Lung (tissue), 12 donors: ENCODE results near the gene TPM4. TPM values are rescaled to one million over a fixed set of nuclear protein-coding genes. Genes with fewer than 3 reads are reported as not detected.

Experiments used
- ATAC-seq: fragments of 200-7000 bp; cut with Tn5 transposase; one replicate; pipeline ENCODE4 v1.9.1; 2020; ENCODE audit warnings: moderate number of reproducible peaks; ENCODE audit not compliant: insufficient read depth, low FRiP score
- DNase-seq, 3 donors: peaks; one replicate each; pipeline ENCODE4 v3.0.0-alpha.2; 2013 to 2017
- H3K27ac ChIP-seq, 2 donors: one replicate each; pipeline ENCODE4 v1.5.1; 2013; ENCODE audit warnings: mild to moderate bottlenecking in 2 of 2, moderate library complexity in 2 of 2, control low read depth in 1 of 2, inconsistent platforms in 1 of 2, low read depth in 1 of 2, low read length in 1 of 2
- H3K27me3 ChIP-seq, 3 donors: one replicate each; pipeline ENCODE4 v1.5.1; 2013; ENCODE audit warnings: low read length in 2 of 3; ENCODE audit not compliant: control insufficient read depth in 3 of 3, insufficient read depth in 3 of 3
- H3K36me3 ChIP-seq, 4 donors: one replicate each; pipeline ENCODE4 v1.5.1; 2013; ENCODE audit warnings: low read length in 4 of 4, mild to moderate bottlenecking in 1 of 4, moderate library complexity in 1 of 4; ENCODE audit not compliant: control insufficient read depth in 4 of 4, insufficient read depth in 4 of 4
- H3K4me1 ChIP-seq, 5 donors: one replicate each; pipeline ENCODE4 v1.5.1; 2013; ENCODE audit warnings: low read length in 5 of 5, mild to moderate bottlenecking in 2 of 5, moderate library complexity in 1 of 5; ENCODE audit not compliant: control insufficient read depth in 5 of 5, insufficient read depth in 5 of 5
- H3K4me3 ChIP-seq: one replicate; pipeline ENCODE4 v1.5.1; 2013; ENCODE audit warnings: mild to moderate bottlenecking, control low read depth, moderate library complexity
- H3K9ac ChIP-seq, 2 donors: one replicate each; pipeline ENCODE4 v1.5.1; 2013; ENCODE audit warnings: low read length in 2 of 2, control low read depth in 1 of 2; ENCODE audit not compliant: insufficient read depth in 1 of 2
- H3K9me3 ChIP-seq, 4 donors: one replicate each; pipeline ENCODE4 v1.5.1; 2013; ENCODE audit warnings: low read length in 3 of 4, mild to moderate bottlenecking in 1 of 4, moderate library complexity in 1 of 4; ENCODE audit not compliant: control insufficient read depth in 4 of 4, insufficient read depth in 3 of 4
- WGBS, 2 donors: extraction: QIAGEN DNeasy Blood & Tissue Kit; methylation state at CpG; one replicate each; pipeline ENCODE4 v1.1.7; 2013; 5-methylcytosine and 5-hydroxymethylcytosine counted together
- polyA plus RNA-seq, 2 donors: library from polyadenylated mRNA; stranded (reverse); fragments of 200-250 nt; gene quantifications; one replicate each; pipeline ENCODE4 v1.2.1, GENCODE V29; 2013
- total RNA-seq, 2 donors: library from RNA; depleted of rRNA in 1 of 2; stranded (reverse); fragments of >200 nt in 1 of 2; gene quantifications; one replicate each; pipeline ENCODE4 v1.2.1, GENCODE V29; 2014 to 2021
- TF ChIP-seq, protein P1 (sequence below): IDR thresholded peaks from 2 replicates; pipeline ENCODE4 v1.5.1; 2012; ENCODE audit warnings: mild to moderate bottlenecking; ENCODE audit errors: control extremely low read depth, extremely low read depth
- donor health status: control.
- donor health status: control.
- donor health status: Bipolar disorder and iron deficiency.
- donor health status: healthy.
- donor health status: DM: yes; HTN: yes; CAD: no.

Gene TPM4
- total and polyA plus RNA-seq, 4 donors = 274 to 438 (median 383) TPM

DNA sequence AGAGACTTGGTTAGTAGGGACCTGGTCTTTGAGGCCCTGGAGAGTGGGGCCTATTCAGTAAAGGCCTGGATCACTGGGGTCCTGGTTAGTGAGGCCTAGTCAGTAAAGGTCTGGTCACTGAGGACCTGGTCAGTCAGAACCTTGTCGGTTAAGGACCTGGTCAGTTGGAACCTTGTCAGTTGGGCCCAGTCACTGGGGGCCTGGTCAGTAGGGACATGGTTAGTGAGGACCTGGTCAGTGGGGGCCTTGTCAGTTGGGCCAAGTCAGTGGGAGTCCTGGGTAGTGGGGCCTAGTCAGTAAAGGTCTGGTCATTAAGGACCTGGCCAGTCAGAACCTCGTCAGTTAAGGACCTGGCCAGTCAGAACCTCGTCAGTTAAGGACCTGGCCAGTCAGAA is 43.2 kb upstream of the TPM4 start:
- TF ChIP-seq, protein P1, sequence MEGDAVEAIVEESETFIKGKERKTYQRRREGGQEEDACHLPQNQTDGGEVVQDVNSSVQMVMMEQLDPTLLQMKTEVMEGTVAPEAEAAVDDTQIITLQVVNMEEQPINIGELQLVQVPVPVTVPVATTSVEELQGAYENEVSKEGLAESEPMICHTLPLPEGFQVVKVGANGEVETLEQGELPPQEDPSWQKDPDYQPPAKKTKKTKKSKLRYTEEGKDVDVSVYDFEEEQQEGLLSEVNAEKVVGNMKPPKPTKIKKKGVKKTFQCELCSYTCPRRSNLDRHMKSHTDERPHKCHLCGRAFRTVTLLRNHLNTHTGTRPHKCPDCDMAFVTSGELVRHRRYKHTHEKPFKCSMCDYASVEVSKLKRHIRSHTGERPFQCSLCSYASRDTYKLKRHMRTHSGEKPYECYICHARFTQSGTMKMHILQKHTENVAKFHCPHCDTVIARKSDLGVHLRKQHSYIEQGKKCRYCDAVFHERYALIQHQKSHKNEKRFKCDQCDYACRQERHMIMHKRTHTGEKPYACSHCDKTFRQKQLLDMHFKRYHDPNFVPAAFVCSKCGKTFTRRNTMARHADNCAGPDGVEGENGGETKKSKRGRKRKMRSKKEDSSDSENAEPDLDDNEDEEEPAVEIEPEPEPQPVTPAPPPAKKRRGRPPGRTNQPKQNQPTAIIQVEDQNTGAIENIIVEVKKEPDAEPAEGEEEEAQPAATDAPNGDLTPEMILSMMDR = no peak
- DNase-seq = no peak
- no peak overlapping the region for H3K27ac ChIP-seq
- H3K36me3 ChIP-seq = no peaks in the 10 kb centered on the region
- no peaks in the 10 kb centered on the region for H3K4me1 ChIP-seq
- no peak overlapping the region for H3K4me3 ChIP-seq
- no peaks in the 10 kb centered on the region for H3K27me3 ChIP-seq
- H3K9ac ChIP-seq = no peak overlapping the region
- ATAC-seq = no peak
- 91 to 98% methylated on average over 3 of the region's 3 CpGs for WGBS, 2 donors
- no peaks in the 10 kb centered on the region for H3K9me3 ChIP-seq

DNA sequence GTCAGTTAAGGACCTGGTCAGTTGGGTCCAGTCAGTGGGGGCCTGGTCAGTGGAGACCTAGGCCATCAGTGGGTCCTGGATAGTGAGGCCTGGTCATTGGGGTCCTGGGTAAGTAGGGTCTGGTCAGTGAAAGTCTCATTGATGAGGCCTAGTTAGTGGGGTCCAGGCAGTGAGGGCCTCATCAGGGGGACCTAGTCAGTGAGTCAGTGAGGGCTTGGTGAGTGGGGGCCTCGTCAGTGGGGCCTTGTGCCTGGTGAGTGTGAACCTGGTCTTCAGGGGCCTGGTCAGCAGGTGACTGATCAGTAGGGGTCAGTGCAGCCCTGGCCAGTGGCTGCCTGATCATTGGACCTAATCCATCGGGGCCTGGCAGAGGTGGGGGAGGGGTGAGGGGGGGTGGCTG is 42.6 kb upstream of the TPM4 start:
- Histone ChIP-seq H3K27me3 (no peaks in the 10 kb centered on the region), H3K4me1 (no peaks in the 10 kb centered on the region), H3K36me3 (no peaks in the 10 kb centered on the region), H3K9me3 (no peaks in the 10 kb centered on the region), H3K27ac (no peak overlapping the region), H3K4me3 (no peak overlapping the region), H3K9ac (no peak overlapping the region)
- DNase-seq = no peak
- WGBS, 2 donors = 68 to 73% methylated on average over 2 of the region's 2 CpGs
- TF ChIP-seq, protein P1 = no peak
- no peak for ATAC-seq

DNA sequence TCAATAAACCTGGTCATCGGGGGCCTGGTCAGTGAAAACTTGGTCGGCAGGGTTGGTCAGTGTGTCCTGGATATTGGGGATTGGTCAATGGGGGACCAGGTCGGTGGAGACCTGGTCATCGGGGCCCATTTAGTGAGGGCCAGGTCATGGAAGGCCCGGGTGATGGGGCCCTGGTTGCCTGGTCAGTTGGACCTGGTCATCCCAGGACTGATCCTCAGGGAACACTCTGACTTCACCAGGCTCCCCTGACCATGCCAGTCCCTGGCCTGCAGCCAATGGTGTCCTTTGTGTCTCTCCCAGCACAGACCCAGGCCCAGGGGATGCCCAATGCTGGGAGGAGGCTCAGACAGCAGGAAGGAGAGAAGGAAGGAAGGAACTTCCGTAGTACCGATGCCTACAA is 42.1 kb upstream of the TPM4 start:
- Histone ChIP-seq H3K9ac (no peak overlapping the region), H3K9me3 (no peaks in the 10 kb centered on the region), H3K36me3 (no peaks in the 10 kb centered on the region), H3K27me3 (no peaks in the 10 kb centered on the region), H3K4me1 (no peaks in the 10 kb centered on the region), H3K27ac (no peak overlapping the region), H3K4me3 (no peak overlapping the region)
- no peak for ATAC-seq
- TF ChIP-seq, protein P1 = no peak
- 80 to 84% methylated on average over 6 to 7 of the region's 7 CpGs for WGBS, 2 donors
- no peak for DNase-seq

DNA sequence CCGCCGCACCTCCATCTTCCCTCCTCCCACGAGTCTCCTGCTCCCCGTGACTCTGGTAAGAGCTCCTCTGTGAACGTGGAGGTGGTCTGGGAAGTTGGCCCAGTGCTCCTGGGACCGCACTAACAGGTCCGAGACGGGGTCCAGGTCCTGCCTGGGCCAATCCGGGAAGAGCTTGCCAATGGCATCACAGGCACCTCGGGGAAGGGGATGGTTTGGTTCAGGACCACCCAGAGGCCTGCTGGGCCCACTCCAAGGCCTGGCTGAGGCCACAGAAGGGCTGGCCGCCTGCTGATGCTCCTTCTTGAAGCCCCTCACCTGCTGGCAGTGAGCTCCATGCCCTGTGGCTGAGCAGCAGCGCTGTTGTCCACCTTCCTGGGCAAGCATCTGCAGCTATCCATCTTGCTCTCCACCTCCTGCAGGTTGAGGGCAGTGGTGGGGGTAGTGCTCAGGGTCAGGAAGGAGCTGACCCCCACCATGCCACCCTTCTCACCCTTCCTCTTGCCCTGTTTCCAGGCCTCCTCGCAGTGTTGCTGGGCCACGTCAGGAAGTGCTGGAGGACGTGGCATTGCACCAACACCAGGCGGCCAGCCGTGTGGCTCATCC is 41.2 kb upstream of the TPM4 start:
- WGBS, 2 donors = 72 to 74% methylated on average over 17 of the region's 17 CpGs
- Histone ChIP-seq H3K4me3 (no peak overlapping the region), H3K9ac (no peak overlapping the region), H3K4me1 (no peaks in the 10 kb centered on the region), H3K9me3 (no peaks in the 10 kb centered on the region), H3K36me3 (no peaks in the 10 kb centered on the region), H3K27me3 (no peaks in the 10 kb centered on the region), H3K27ac (no peak overlapping the region)
- ATAC-seq (no peak), DNase-seq (no peak)
- TF ChIP-seq, protein P1 = no peak
